ENCODE data around the gene SLC25A47. TPM values are rescaled to one million over a fixed set of nuclear protein-coding genes. Genes with fewer than 3 reads are reported as not detected.

Gene SLC25A47

Small RNA genes within 50 kb of the gene (small RNA-seq; reads per million reads assigned to genes)
- gene AL157871.3 (ENCODE audit: insufficient read depth) = not detected
- gene MIR345 (ENCODE audit: insufficient read depth) = 1,176 reads per million, percentile 99 among the genes with 10 or more reads in this experiment
- gene RN7SL523P (ENCODE audit: insufficient read depth) = not detected

Measured in mesendoderm (in vitro differentiated cells).